Left renal pelvis (tissue), 4 donors: ENCODE data around the gene NARS2. TPM values are rescaled to one million over a fixed set of nuclear protein-coding genes. Genes with fewer than 3 reads are reported as not detected.
A peak's percentile ranks its signal among the peaks of the same experiment; 100 is the strongest.
"Not testable (repeated sequence)": the region's sequence is repeated elsewhere in the genome, so short reads cannot be mapped to it uniquely, and the experiment has no call there.

Experiments used
- DNase-seq, 4 donors: peaks; one replicate each; pipeline ENCODE4 v3.0.0-alpha.2; 2013; ENCODE audit warnings: low read depth in 4 of 4, low spot score in 3 of 4
- polyA plus RNA-seq, 4 donors: library from polyadenylated mRNA; unstranded; fragments of 120-200 nt; gene quantifications; one replicate each; pipeline ENCODE4 v1.2.1, GENCODE V29; 2013; ENCODE audit not compliant: insufficient read length in 4 of 4

The NARS2 gene
- polyA plus RNA-seq, 4 donors: 28.6 to 56.7 (median 41.5) TPM

DNA sequence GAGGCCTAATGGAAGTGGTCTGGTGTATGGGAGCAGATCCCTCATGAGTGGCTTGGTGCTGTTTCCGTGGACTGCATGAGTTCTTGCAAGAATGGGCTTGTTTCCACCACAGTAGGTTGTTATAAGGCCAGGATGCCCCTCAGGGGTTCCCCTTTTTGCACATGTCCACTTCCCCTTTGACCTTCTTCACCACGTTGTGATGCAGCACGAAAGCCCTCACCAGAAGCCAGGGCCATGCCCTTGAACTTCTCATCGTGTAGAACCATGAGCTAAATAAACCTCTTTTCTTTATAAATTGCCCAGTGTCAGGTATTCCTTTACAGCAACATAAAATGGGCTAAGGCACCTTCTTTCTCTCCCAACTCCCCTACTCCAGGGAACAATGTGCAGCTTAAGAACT lies 2.8 kb upstream of the NARS2 start:
- no peak for DNase-seq

GRCh38 chr11:78576549-78577097 lies 2.0 kb upstream of the NARS2 start:
- no peak for DNase-seq

- DNase-seq: no peak
These were observed 814 bp upstream of the NARS2 start for GRCh38 chr11:78575478-78575877.

- no peak for DNase-seq
These were observed 983 bp downstream of the NARS2 start for GRCh38 chr11:78573681-78574080.

DNA sequence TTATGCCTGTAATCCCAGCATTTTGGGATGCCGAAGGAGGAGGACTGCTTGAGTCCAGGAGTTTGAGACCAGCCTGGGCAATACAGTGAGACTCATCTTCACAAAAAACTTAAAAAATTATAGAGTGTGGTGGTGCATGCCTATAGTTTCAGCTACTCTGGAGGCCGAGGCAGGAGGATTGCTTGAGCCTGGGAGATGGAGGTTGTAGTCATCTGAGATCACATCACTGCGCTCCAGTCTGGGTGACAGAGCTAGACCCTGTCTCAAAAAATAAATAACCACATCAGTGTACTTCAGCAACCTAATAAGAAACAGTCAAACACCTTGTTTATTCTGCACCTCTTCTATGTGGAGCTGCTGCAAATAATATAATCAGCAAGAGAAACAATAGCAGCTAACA lies 1.4 kb downstream of the NARS2 start:
- no peak for DNase-seq

DNA sequence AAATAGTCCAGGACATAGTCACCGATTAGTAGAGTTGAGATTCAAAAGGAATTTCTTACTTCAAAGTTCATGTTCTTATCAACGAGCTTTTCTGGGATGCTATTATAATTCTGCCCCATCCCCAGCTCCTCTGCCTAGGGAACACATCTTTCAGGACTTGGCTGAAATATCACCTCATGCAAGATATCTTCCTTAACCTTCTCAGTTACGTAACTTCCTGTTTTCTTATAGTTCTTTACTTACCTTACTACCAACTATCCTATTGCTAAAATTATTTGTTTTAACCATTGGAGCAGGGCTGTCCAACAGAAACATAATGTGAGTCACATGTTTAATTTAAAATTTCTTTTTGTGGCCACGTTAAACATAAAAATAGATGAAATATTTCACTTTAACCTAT lies 2.3 kb downstream of the NARS2 start:
- no peak for DNase-seq

GRCh38 chr11:78570031-78570430 lies 4.6 kb downstream of the NARS2 start:
- DNase-seq: no peak

DNA sequence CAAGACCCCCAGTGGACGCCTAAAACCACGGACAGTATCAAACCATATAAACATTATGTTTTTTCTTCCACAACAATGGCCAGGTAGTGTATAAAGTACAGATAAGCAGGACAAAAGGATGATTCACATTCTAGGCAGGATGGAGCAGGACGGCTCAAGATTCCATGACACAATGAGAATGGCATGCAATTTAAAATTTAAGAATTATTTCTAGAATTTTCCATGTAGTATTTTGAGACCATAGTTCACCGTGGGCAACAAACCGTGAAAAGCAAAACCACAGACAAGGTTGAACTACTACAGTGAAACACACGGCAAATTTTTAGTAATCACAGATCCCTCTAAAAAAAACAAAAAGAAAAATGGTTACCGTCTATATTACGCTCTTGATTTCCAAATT lies 7.5 kb downstream of the NARS2 start:
- no peak for DNase-seq

- DNase-seq: peak in 3 of 4 donors; percentile 26 to 36 (median 35)
These were observed 9.9 kb downstream of the NARS2 start for GRCh38 chr11:78564490-78565467.

GRCh38 chr11:78564037-78564436 lies 10.6 kb downstream of the NARS2 start:
- DNase-seq: not testable (repeated sequence)

DNA sequence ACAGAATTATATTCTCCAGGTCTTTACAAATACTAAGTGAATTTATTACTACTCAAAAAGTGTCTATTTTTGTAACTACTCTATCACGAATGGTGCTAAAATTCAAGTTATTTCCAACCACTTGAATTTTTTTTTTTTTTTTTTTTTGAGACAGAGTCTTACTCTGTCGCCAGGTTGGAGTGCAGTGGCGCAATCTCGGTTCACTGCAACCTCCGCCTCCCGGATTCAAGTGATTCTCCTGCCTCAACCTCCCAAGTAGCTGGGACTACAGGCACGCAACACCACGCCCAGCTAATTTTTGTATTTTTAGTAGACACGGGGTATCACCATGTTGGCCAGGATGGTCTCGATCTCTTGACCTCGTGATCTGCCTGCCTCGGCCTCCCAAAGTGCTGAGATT lies 11.6 kb downstream of the NARS2 start:
- not testable (repeated sequence) for DNase-seq

DNA sequence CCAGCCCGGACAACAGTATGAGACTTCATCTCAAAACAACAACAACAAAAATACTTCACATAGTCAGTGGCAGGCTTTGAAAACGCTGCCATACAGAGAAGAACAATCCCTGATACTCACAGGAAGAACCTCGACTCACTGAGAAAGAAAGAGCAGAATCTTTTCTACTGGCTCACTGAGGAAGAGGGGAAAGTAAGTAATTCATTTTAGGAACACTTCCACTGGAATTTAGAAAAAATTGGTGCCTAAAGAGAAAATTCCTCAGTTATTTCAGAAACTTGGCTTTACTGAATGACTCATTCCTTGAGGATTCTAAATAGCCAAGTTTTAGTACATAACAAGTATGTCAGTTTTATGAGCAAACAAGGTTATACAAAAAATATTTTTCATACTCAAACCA lies 12.3 kb downstream of the NARS2 start:
- DNase-seq: no peak

- peak in 1 of 4 donors; percentile 12 for DNase-seq
These were observed 13.7 kb downstream of the NARS2 start for GRCh38 chr11:78560826-78561484.

GRCh38 chr11:78560153-78560552 lies 14.5 kb downstream of the NARS2 start:
- no peak for DNase-seq

DNA sequence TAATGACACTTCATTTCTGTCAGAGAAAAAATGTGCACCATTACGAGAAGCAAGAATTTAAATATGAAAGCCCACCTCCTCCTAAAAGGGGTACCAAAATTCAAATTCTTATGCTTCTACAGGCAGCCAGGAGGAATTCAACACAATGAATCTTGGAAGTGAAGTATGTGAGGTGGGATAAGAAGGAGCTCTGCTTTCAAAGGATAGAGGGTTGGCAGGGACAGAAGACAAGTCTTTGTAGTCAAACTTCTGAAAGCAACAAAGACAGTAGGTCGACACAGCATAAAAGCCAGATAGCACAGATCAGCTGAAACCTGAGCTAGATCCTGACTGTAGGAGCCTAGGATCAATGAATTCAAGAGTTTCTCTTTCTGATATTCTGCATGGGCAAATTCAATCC lies 17.4 kb downstream of the NARS2 start:
- DNase-seq: no peak

DNA sequence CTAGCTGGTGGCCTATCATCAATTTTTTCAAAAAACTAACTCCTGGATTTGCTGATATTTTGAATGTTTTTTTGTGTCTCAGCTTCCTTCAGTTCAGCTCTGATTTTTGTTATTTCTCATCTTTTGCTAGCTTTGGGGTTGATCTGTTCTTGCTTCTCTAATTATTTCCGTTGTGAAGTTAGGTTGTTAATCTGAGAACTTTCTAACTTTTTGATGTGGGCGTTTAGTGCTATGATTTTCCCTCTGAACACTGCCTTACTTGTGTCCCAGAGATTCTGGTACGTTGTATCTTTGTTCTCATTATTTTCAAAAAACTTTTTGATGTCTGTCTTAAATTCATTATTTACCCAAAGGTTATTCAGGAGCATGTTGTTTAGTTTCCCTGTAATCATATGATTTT lies 19.1 kb downstream of the NARS2 start:
- no peak for DNase-seq

DNA sequence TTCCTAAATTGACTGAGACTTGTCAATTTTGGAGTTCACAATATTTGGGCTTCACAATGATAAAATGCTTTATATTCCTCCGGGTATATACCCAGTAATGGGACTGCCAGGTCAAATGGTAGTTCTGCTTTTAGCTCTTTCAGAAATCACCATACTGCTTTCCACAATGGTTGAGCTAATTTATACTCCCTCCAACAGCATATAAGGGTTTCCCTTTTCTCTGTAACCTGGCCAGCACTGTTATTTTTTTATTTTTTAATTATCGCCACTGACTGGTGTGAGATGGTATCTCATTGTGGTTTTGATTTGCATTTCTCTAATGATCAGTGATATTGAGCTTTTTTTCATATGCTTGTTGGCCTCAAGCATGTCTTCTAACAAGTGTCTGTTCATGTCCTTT lies 21.8 kb downstream of the NARS2 start:
- DNase-seq: no peak

DNA sequence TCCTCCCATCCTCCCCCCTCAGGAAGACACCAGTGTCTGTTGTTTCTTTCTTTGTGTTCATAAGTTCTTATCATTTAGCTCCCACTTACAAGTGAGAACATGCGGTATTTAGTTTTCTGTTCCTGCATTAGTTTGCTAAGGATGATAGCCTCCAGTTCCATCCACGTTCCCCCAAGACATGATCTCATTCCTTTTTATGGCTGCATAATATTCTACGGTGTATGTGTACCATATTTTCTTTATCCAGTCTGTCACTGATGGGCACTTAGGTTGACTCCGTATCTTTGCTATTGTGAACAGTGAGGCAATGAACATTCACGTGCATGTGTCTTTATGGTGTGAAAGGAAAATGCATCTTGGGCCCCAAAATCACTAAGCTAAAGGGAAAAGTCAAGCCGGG lies 22.5 kb downstream of the NARS2 start:
- DNase-seq: not testable (repeated sequence)

- no peak for DNase-seq
These were observed 23.6 kb downstream of the NARS2 start for GRCh38 chr11:78551066-78551465.

- no peak for DNase-seq
These were observed 24.8 kb downstream of the NARS2 start for GRCh38 chr11:78549624-78550409.
